ENCODE results near the gene DOCK1. TPM values are rescaled to one million over a fixed set of nuclear protein-coding genes. Genes with fewer than 3 reads are reported as not detected.

DOCK1 gene
- total and polyA plus RNA-seq, 2 donors from 2014 or later: 15.8 to 81.7 TPM

GRCh38 chr10:127218658-127219057 is 313.4 kb downstream of the DOCK1 start:
- Histone ChIP-seq H3K36me3 (ENCODE audit: control insufficient read depth in 2 of 3, insufficient read depth in 3 of 3, low read length in 3 of 3) (no peaks in the 10 kb centered on the region), H3K4me1 (ENCODE audit: control insufficient read depth in 2 of 3, insufficient read depth in 2 of 3, low read depth in 1 of 3, low read length in 3 of 3) (no peaks in the 10 kb centered on the region), H3K4me3 (ENCODE audit: low read length in 3 of 3) (no peak overlapping the region), H3K9me3 (ENCODE audit: control insufficient read depth in 2 of 3, insufficient read depth in 1 of 3, low read length in 3 of 3) (no peaks in the 10 kb centered on the region), H3K27ac (ENCODE audit: low read depth in 2 of 2, low read length in 2 of 2) (no peak overlapping the region), H3K9ac (ENCODE audit: low read length in 3 of 3) (no peak overlapping the region), H3K27me3 (ENCODE audit: control insufficient read depth, insufficient read depth, low read length) (no peaks in the 10 kb centered on the region)
- no peak for TF ChIP-seq CTCF (IDR thresholded peaks at IDR 0.05; ENCODE audit: borderline replicate concordance, extremely low read depth, insufficient read depth)
- FAIRE-seq (no peak), DNase-seq (no peak)
- intact Hi-C loops (cut with DNase I): no loop called here

DNA sequence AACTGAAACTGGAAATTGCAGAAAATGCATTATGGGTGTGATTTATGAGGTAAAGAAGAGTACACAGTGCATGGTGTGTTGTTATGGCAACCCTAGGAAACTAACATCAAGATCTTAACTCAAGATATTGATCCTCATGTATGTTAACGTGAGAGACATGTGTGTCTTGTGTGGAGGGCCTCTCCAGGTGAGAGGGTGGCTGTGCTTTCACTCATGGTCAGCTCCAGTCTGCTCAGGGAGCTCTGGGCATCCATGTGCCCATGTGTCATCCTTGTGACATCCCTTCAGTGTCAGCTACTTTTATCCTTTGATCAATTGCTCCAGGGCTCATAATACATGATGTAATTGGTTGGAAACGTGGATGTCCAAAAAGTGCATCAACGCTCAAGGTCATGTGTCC is 316.1 kb downstream of the DOCK1 start:
- no peaks in the 10 kb centered on the region for H3K9me3 ChIP-seq (ENCODE audit: control insufficient read depth in 2 of 3, insufficient read depth in 1 of 3, low read length in 3 of 3)
- H3K27me3 ChIP-seq (ENCODE audit: control insufficient read depth, insufficient read depth, low read length): no peaks in the 10 kb centered on the region
- no peak for TF ChIP-seq CTCF (IDR thresholded peaks at IDR 0.05; ENCODE audit: borderline replicate concordance, extremely low read depth, insufficient read depth)
- no peaks in the 10 kb centered on the region for H3K4me1 ChIP-seq (ENCODE audit: control insufficient read depth in 2 of 3, insufficient read depth in 2 of 3, low read depth in 1 of 3, low read length in 3 of 3)
- FAIRE-seq: no peak
- H3K36me3 ChIP-seq (ENCODE audit: control insufficient read depth in 2 of 3, insufficient read depth in 3 of 3, low read length in 3 of 3): no peaks in the 10 kb centered on the region
- no peak overlapping the region for H3K9ac ChIP-seq (ENCODE audit: low read length in 3 of 3)
- no peak overlapping the region for H3K4me3 ChIP-seq (ENCODE audit: low read length in 3 of 3)
- DNase-seq: no peak
- H3K27ac ChIP-seq (ENCODE audit: low read depth in 2 of 2, low read length in 2 of 2): no peak overlapping the region
- intact Hi-C loops (cut with DNase I): no loop called here

- Histone ChIP-seq H3K36me3 (ENCODE audit: control insufficient read depth in 2 of 3, insufficient read depth in 3 of 3, low read length in 3 of 3) (no peaks in the 10 kb centered on the region), H3K9me3 (ENCODE audit: control insufficient read depth in 2 of 3, insufficient read depth in 1 of 3, low read length in 3 of 3) (no peaks in the 10 kb centered on the region), H3K9ac (ENCODE audit: low read length in 3 of 3) (no peak overlapping the region), H3K4me3 (ENCODE audit: low read length in 3 of 3) (no peak overlapping the region), H3K4me1 (ENCODE audit: control insufficient read depth in 2 of 3, insufficient read depth in 2 of 3, low read depth in 1 of 3, low read length in 3 of 3) (peaks cover 0 to 6% (median 0%) of the 10 kb centered on the region in 3 donors), H3K27ac (ENCODE audit: low read depth in 2 of 2, low read length in 2 of 2) (no peak overlapping the region), H3K27me3 (ENCODE audit: control insufficient read depth, insufficient read depth, low read length) (no peaks in the 10 kb centered on the region)
- FAIRE-seq: no peak
- no peak for DNase-seq
- TF ChIP-seq CTCF (IDR thresholded peaks at IDR 0.05; ENCODE audit: borderline replicate concordance, extremely low read depth, insufficient read depth): no peak
- intact Hi-C loops (cut with DNase I): no loop called here
These were observed 321.8 kb downstream of the DOCK1 start for GRCh38 chr10:127227027-127227426.

DNA sequence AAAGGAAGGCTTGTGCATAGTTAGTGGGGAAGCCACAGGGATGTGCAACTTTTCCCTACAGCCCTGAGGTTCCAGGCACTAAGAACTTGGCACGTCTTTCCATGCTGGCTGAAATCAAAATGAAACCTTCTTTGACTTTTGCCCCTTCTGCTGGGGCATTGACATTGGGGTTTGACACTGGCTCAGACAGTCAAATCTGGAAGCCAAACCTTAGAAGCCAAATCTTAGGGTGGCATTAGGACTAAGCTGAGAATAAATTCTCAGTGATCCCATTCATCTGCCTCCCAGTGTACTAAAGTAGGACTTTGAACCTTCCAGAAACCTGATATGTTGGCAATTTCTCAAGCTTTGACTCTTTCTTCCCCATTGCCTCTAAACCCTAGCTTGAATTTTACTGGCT is 322.4 kb downstream of the DOCK1 start:
- no peaks in the 10 kb centered on the region for H3K27me3 ChIP-seq (ENCODE audit: control insufficient read depth, insufficient read depth, low read length)
- DNase-seq (peak in 2 of 5 donors; percentile 22 to 35), FAIRE-seq (no peak)
- no peaks in the 10 kb centered on the region for H3K36me3 ChIP-seq (ENCODE audit: control insufficient read depth in 2 of 3, insufficient read depth in 3 of 3, low read length in 3 of 3)
- intact Hi-C loops (cut with DNase I): no loop called here
- no peak overlapping the region for H3K27ac ChIP-seq (ENCODE audit: low read depth in 2 of 2, low read length in 2 of 2)
- H3K4me3 ChIP-seq (ENCODE audit: low read length in 3 of 3): no peak overlapping the region
- peaks cover 0 to 6% (median 0%) of the 10 kb centered on the region in 3 donors for H3K4me1 ChIP-seq (ENCODE audit: control insufficient read depth in 2 of 3, insufficient read depth in 2 of 3, low read depth in 1 of 3, low read length in 3 of 3)
- no peak overlapping the region for H3K9ac ChIP-seq (ENCODE audit: low read length in 3 of 3)
- no peaks in the 10 kb centered on the region for H3K9me3 ChIP-seq (ENCODE audit: control insufficient read depth in 2 of 3, insufficient read depth in 1 of 3, low read length in 3 of 3)
- no peak for TF ChIP-seq CTCF (IDR thresholded peaks at IDR 0.05; ENCODE audit: borderline replicate concordance, extremely low read depth, insufficient read depth)
